Glutamatergic neuron (in vitro differentiated cells): ENCODE results near the gene S100A1. TPM values are rescaled to one million over a fixed set of nuclear protein-coding genes. Genes with fewer than 3 reads are reported as not detected.

Experiments
- DNase-seq: peaks from one replicate; pipeline ENCODE4 v3.0.0; 2022
- H3K27ac Mint-ChIP-seq: one replicate; pipeline ENCODE4 v1.8.0; 2020; ENCODE audit warnings: mild to moderate bottlenecking, mixed read lengths, inconsistent platforms; ENCODE audit not compliant: unreplicated experiment
- H3K27me3 Mint-ChIP-seq: one replicate; pipeline ENCODE4 v1.8.0; 2020; ENCODE audit warnings: mild to moderate bottlenecking, moderate library complexity, mixed read lengths, inconsistent platforms; ENCODE audit not compliant: unreplicated experiment
- H3K36me3 Mint-ChIP-seq: one replicate; pipeline ENCODE4 v1.8.0; 2020; ENCODE audit warnings: mild to moderate bottlenecking, mixed read lengths, inconsistent platforms; ENCODE audit not compliant: unreplicated experiment
- H3K4me1 Mint-ChIP-seq: one replicate; pipeline ENCODE4 v1.8.0; 2020; ENCODE audit warnings: mild to moderate bottlenecking, low read depth, mixed read lengths, inconsistent platforms; ENCODE audit not compliant: unreplicated experiment
- H3K4me3 Mint-ChIP-seq: one replicate; pipeline ENCODE4 v1.8.0; 2020; ENCODE audit warnings: mild to moderate bottlenecking, mixed read lengths, inconsistent platforms; ENCODE audit not compliant: unreplicated experiment
- H3K9me3 Mint-ChIP-seq: one replicate; pipeline ENCODE4 v1.8.0; 2020; ENCODE audit warnings: mild to moderate bottlenecking, moderate library complexity, mixed read lengths, inconsistent platforms; ENCODE audit not compliant: unreplicated experiment
- CTCF ChIP-seq: fragments of 200-600 bp; sonication (generic); IDR thresholded peaks from one replicate; pipeline ENCODE4 v1.5.0; 2021; ENCODE audit not compliant: partially characterized antibody, unreplicated experiment
- total RNA-seq: library from RNA; stranded (reverse); fragmentation: NEBNext Ultra II Directional; extraction: Animal tissue kit (Norgen Biotek cat#: 25700); gene quantifications from one replicate; pipeline ENCODE4 v1.2.1, GENCODE V29; 2021; ENCODE audit not compliant: unreplicated experiment

Gene S100A1
- total RNA-seq, 1 donor from 2014 or later: 35.4 TPM

- H3K36me3 Mint-ChIP-seq: peaks cover 4% of the 10 kb centered on the region
- H3K27me3 Mint-ChIP-seq: peaks cover 4% of the 10 kb centered on the region
- no peak overlapping the region for H3K4me3 Mint-ChIP-seq
- DNase-seq: no peak
- H3K27ac Mint-ChIP-seq: peak overlapping the region; percentile 21
- H3K4me1 Mint-ChIP-seq: peaks cover 2% of the 10 kb centered on the region
- TF ChIP-seq CTCF: no peak
- H3K9me3 Mint-ChIP-seq: peaks cover 10% of the 10 kb centered on the region
These were observed 14.9 kb downstream of the S100A1 start for GRCh38 chr1:153643100-153643499.

GRCh38 chr1:153643816-153644215 is 15.6 kb downstream of the S100A1 start:
- TF ChIP-seq CTCF: no peak
- Mint-ChIP-seq H3K27me3 (peaks cover 4% of the 10 kb centered on the region), H3K4me1 (peaks cover 2% of the 10 kb centered on the region), H3K4me3 (no peak overlapping the region), H3K9me3 (peaks cover 11% of the 10 kb centered on the region), H3K27ac (no peak overlapping the region), H3K36me3 (peaks cover 4% of the 10 kb centered on the region)
- no peak for DNase-seq

- Mint-ChIP-seq H3K4me3 (no peak overlapping the region), H3K9me3 (peaks cover 11% of the 10 kb centered on the region), H3K4me1 (peaks cover 2% of the 10 kb centered on the region), H3K36me3 (peaks cover 4% of the 10 kb centered on the region), H3K27me3 (peaks cover 9% of the 10 kb centered on the region), H3K27ac (peak overlapping the region; percentile 52)
- no peak for DNase-seq
- TF ChIP-seq CTCF: no peak
These were observed 18.6 kb downstream of the S100A1 start for GRCh38 chr1:153646672-153647345.

GRCh38 chr1:153647346-153647714 is 19.1 kb downstream of the S100A1 start:
- no peak for DNase-seq
- peaks cover 4% of the 10 kb centered on the region for H3K36me3 Mint-ChIP-seq
- peaks cover 9% of the 10 kb centered on the region for H3K27me3 Mint-ChIP-seq
- TF ChIP-seq CTCF: no peak
- peak overlapping the region; percentile 72 for H3K27ac Mint-ChIP-seq
- H3K4me1 Mint-ChIP-seq: peaks cover 2% of the 10 kb centered on the region
- H3K4me3 Mint-ChIP-seq: peak overlapping the region; percentile 42
- H3K9me3 Mint-ChIP-seq: peaks cover 11% of the 10 kb centered on the region

- H3K4me1 Mint-ChIP-seq: no peaks in the 10 kb centered on the region
- no peak overlapping the region for H3K4me3 Mint-ChIP-seq
- peaks cover 11% of the 10 kb centered on the region for H3K9me3 Mint-ChIP-seq
- no peak overlapping the region for H3K27ac Mint-ChIP-seq
- no peak for TF ChIP-seq CTCF
- peaks cover 4% of the 10 kb centered on the region for H3K36me3 Mint-ChIP-seq
- no peak for DNase-seq
- peaks cover 9% of the 10 kb centered on the region for H3K27me3 Mint-ChIP-seq
These were observed 19.9 kb downstream of the S100A1 start for GRCh38 chr1:153648000-153648643.
